HUES64 (cell line): Measurements from ENCODE around the gene SLC6A1.
"Not testable (repeated sequence)": the region's sequence is repeated elsewhere in the genome, so short reads cannot be mapped to it uniquely, and the experiment has no call there.

Source experiments
- H3K27ac ChIP-seq: 2 replicates; pipeline ENCODE4 v1.7.0; 2013; ENCODE audit warnings: low read depth, low read length, inconsistent platforms
- H3K27me3 ChIP-seq: 2 replicates; pipeline ENCODE4 v1.6.1; 2013; ENCODE audit warnings: mild to moderate bottlenecking, low read length; ENCODE audit not compliant: insufficient read depth
- H3K36me3 ChIP-seq: 2 replicates; pipeline ENCODE4 v1.6.1; 2013; ENCODE audit warnings: mild to moderate bottlenecking, low read length; ENCODE audit not compliant: insufficient read depth
- H3K4me1 ChIP-seq: 2 replicates; pipeline ENCODE4 v1.6.1; 2013; ENCODE audit warnings: mild to moderate bottlenecking, low read length, moderate library complexity; ENCODE audit not compliant: insufficient read depth
- H3K4me3 ChIP-seq: 2 replicates; pipeline ENCODE4 v1.5.1; 2013; ENCODE audit warnings: mild to moderate bottlenecking, low read length, moderate library complexity
- H3K9ac ChIP-seq: 2 replicates; pipeline ENCODE4 v1.6.1; 2013; ENCODE audit warnings: mild to moderate bottlenecking, low read depth, low read length
- H3K9me3 ChIP-seq: 2 replicates; pipeline ENCODE4 v1.6.1; 2013; ENCODE audit warnings: low read depth, low read length; ENCODE audit not compliant: insufficient read depth
- WGBS: fragments of 150-250, 120-280 bp; methylation state at CpG from one replicate; pipeline ENCODE4 v1.1.7; 2013; ENCODE audit warnings: missing lambda C conversion rate; 5-methylcytosine and 5-hydroxymethylcytosine counted together

SLC6A1 gene

GRCh38 chr3:11072631-11073030, 80.1 kb downstream of the SLC6A1 start:
- Histone ChIP-seq H3K36me3 (no peaks in the 10 kb centered on the region), H3K27ac (no peak overlapping the region), H3K4me1 (no peaks in the 10 kb centered on the region), H3K9ac (no peak overlapping the region), H3K9me3 (peaks cover 7% of the 10 kb centered on the region), H3K4me3 (no peak overlapping the region), H3K27me3 (no peaks in the 10 kb centered on the region)
- 89% methylated on average over 4 of the region's 5 CpGs for WGBS

GRCh38 chr3:11074011-11074410, 81.5 kb downstream of the SLC6A1 start:
- no peak overlapping the region for H3K27ac ChIP-seq
- H3K36me3 ChIP-seq: no peaks in the 10 kb centered on the region
- H3K4me3 ChIP-seq: no peak overlapping the region
- no peak overlapping the region for H3K9ac ChIP-seq
- 95% methylated on average over 2 of the region's 2 CpGs for WGBS
- H3K4me1 ChIP-seq: no peaks in the 10 kb centered on the region
- H3K9me3 ChIP-seq: peaks cover 7% of the 10 kb centered on the region
- no peaks in the 10 kb centered on the region for H3K27me3 ChIP-seq

DNA sequence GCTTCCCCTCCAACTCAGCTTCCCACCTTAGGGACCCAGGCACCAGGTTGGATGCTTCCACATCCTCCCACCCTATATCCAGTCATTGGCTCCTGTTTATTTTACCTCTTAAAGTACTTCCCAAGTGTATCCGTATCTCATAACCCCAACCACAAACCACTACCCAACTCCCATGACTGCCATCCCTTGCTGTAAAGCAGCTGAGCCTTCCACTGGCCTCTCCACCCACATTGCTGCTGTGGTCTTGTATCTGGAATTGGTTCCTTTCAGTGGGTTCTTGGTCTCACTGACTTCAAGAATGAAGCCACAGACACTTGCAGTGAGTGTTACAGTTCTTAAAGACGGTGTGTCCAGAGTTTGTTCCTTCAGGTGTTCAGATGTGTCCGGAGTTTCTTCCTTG, 81.9 kb downstream of the SLC6A1 start:
- Histone ChIP-seq H3K9me3 (peaks cover 7% of the 10 kb centered on the region), H3K27me3 (no peaks in the 10 kb centered on the region), H3K4me3 (no peak overlapping the region), H3K9ac (no peak overlapping the region), H3K36me3 (no peaks in the 10 kb centered on the region), H3K4me1 (no peaks in the 10 kb centered on the region), H3K27ac (no peak overlapping the region)
- 92% methylated on average over 3 of the region's 3 CpGs for WGBS

DNA sequence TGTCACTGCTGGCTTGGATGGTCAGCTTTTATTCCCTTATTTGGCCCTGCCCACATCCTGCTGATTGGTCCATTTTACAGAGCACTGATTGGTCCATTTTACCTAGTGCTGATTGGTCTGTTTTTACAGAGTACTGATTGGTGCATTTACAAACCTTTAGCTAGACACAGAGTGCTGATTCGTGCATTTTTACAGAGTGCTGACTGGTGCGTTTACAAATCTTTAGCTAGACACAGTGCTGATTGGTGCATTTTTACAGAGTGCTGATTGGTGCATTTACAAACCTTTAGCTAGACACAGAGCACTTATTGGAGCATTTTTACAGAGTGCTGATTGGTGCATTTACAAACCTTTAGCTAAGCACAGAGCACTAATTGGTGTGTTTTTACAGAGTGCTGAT, 82.6 kb downstream of the SLC6A1 start:
- H3K9ac ChIP-seq, H3K4me3 ChIP-seq, H3K27ac ChIP-seq, H3K9me3 ChIP-seq, H3K4me1 ChIP-seq, H3K36me3 ChIP-seq, H3K27me3 ChIP-seq: not testable (repeated sequence)
- 88% methylated on average over 2 of the region's 2 CpGs for WGBS

- 67% methylated on average over 6 of the region's 6 CpGs for WGBS
- Histone ChIP-seq H3K9ac (no peak overlapping the region), H3K4me3 (no peak overlapping the region), H3K9me3 (peaks cover 6% of the 10 kb centered on the region), H3K27me3 (no peaks in the 10 kb centered on the region), H3K4me1 (no peaks in the 10 kb centered on the region), H3K36me3 (no peaks in the 10 kb centered on the region), H3K27ac (no peak overlapping the region)
Observed at GRCh38 chr3:11076711-11077110, 84.2 kb downstream of the SLC6A1 start.

DNA sequence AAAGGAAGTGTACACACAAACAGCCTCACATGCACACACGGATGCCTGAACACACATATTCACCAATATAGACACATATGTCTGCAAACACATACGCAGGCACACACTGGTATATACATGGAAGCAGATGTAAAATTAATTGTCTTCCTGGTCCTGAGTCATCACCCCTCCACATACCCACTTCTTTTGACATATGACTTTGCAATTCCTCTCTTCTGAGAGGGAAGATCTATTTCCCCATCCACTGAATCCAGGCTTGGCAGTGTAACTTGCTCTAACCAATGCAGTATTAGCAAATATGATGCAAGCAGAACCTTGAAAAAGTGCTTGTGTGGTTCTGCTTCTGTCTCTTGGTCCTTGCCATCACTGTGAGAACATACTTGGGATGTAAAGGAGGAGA, 84.9 kb downstream of the SLC6A1 start:
- Histone ChIP-seq H3K4me1 (no peaks in the 10 kb centered on the region), H3K9me3 (peaks cover under 1% of the 10 kb centered on the region; the same call in 1 of the 2 replicates), H3K27ac (no peak overlapping the region), H3K4me3 (no peak overlapping the region), H3K36me3 (no peaks in the 10 kb centered on the region), H3K9ac (no peak overlapping the region), H3K27me3 (no peaks in the 10 kb centered on the region)
- WGBS: 88% methylated on average over 2 of the region's 2 CpGs

DNA sequence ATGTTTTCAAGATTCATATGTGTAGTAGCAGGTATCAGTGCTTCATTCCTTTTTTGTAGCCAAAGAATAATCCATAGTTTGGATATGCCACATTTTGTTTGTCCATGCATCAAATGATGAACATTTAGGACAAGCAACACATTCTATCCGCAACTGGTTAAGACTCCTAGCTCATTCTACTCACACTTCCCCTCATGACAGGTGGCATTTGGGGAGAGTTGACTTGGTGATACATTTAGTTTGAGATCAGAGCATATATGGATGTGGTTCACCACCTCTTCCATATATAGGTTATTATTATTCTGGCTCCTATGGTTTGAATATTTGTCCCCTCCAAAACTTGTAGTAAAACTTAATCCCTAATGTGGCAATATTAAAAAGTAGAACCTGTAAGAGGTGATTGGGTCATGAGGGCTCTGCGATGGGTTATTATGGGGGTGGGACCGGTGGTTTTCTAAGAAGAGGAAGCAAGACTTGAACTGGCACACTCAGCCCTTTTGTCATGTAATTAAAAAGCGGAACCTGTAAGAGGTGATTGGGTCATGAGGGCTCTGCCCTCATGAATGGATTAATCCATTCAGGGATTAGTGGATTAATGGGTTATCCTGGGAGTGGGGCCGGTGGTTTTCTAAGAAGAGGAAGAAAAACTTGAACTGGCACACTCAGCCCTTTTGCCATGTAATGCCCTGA, 86.4 kb downstream of the SLC6A1 start:
- H3K4me3 ChIP-seq: no peak overlapping the region
- H3K9ac ChIP-seq: no peak overlapping the region
- no peaks in the 10 kb centered on the region for H3K27me3 ChIP-seq
- H3K9me3 ChIP-seq: no peaks in the 10 kb centered on the region
- WGBS: 82% methylated on average over 4 of the region's 5 CpGs
- no peaks in the 10 kb centered on the region for H3K36me3 ChIP-seq
- H3K4me1 ChIP-seq: no peaks in the 10 kb centered on the region
- no peak overlapping the region for H3K27ac ChIP-seq

GRCh38 chr3:11080492-11080891, 87.9 kb downstream of the SLC6A1 start:
- H3K4me1 ChIP-seq: no peaks in the 10 kb centered on the region
- no peaks in the 10 kb centered on the region for H3K27me3 ChIP-seq
- H3K9ac ChIP-seq: no peak overlapping the region
- H3K9me3 ChIP-seq: no peaks in the 10 kb centered on the region
- H3K36me3 ChIP-seq: no peaks in the 10 kb centered on the region
- WGBS: 89% methylated on average over 5 of the region's 5 CpGs
- no peak overlapping the region for H3K4me3 ChIP-seq
- H3K27ac ChIP-seq: no peak overlapping the region

GRCh38 chr3:11084098-11084497, 91.5 kb downstream of the SLC6A1 start:
- Histone ChIP-seq H3K27ac (no peak overlapping the region), H3K27me3 (no peaks in the 10 kb centered on the region), H3K36me3 (no peaks in the 10 kb centered on the region), H3K9me3 (no peaks in the 10 kb centered on the region), H3K4me3 (no peak overlapping the region), H3K9ac (no peak overlapping the region), H3K4me1 (no peaks in the 10 kb centered on the region)
- WGBS: 91% methylated on average over 2 of the region's 2 CpGs

GRCh38 chr3:11084677-11085076, 92.1 kb downstream of the SLC6A1 start:
- H3K4me1 ChIP-seq: no peaks in the 10 kb centered on the region
- H3K27ac ChIP-seq: no peak overlapping the region
- H3K4me3 ChIP-seq: no peak overlapping the region
- WGBS: 91% methylated on average over 7 of the region's 11 CpGs
- H3K9me3 ChIP-seq: no peaks in the 10 kb centered on the region
- no peak overlapping the region for H3K9ac ChIP-seq
- H3K27me3 ChIP-seq: no peaks in the 10 kb centered on the region
- no peaks in the 10 kb centered on the region for H3K36me3 ChIP-seq

DNA sequence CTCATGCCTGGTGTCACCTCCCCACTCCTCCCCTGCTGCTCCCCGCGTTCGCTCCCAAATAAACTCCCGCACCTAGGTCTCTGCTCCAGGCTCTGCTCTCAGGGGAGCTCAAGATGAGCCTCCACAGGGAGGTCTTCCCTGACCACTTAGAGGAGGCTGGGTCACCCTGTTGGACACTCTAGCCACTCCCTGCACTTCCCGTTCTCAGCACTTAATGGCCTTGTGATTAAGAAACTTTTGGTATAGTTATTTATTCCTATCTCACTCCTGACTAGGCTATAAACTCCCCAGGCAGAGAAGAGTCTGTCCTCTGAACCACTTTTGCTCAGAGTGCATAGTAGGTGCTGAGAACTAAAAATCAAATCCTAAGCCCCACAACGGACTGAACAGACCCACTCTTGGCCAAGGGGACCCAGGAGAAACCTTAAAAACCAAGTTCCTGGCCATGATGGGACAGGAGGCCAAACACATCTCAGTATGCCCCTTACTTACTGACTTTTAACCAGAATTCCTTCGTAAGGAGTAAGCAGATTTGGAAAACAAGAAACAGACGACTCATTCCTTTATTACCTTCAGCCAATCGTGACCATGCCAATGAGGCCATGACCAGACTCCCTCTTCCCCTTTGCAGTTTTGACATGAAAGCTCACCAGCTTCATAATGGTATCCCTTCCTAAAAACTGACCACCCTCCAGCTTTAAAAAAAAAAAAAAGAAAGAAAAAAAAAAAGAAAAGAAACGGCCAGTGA, 92.7 kb downstream of the SLC6A1 start:
- no peaks in the 10 kb centered on the region for H3K4me1 ChIP-seq
- WGBS: 80% methylated on average over 9 of the region's 10 CpGs
- H3K9me3 ChIP-seq: no peaks in the 10 kb centered on the region
- no peak overlapping the region for H3K27ac ChIP-seq
- no peak overlapping the region for H3K9ac ChIP-seq
- no peaks in the 10 kb centered on the region for H3K27me3 ChIP-seq
- no peaks in the 10 kb centered on the region for H3K36me3 ChIP-seq
- no peak overlapping the region for H3K4me3 ChIP-seq
